Activated naive CD8-positive, alpha-beta T cell treated with anti-CD3 and anti-CD28 coated beads, Interleukin-2, amount 10 ng/mL, durations not matched to agents 7 days and 5 days (primary cell): ENCODE results near the gene PERP. TPM values are rescaled to one million over a fixed set of nuclear protein-coding genes. Genes with fewer than 3 reads are reported as not detected.

Experiments
- ATAC-seq: fragments of 150-1000 bp; cut with Tn5 transposase; one replicate; pipeline ENCODE4 v1.10.0; 2021; ENCODE audit warnings: low read depth, moderate library complexity
- POLR2A ChIA-PET: fragments of 350-600 bp; sonication (Branson Sonifier 250); formaldehyde crosslinking; loops from one replicate; lab custom pipeline; 2021; ENCODE audit warnings: antibody characterized with exemption; lab: Charles Lee
- DNase-seq: peaks from one replicate; pipeline ENCODE4 v3.0.0; 2021
- H3K27ac Mint-ChIP-seq: one replicate; pipeline ENCODE4 v1.8.0; 2022; ENCODE audit warnings: mild to moderate bottlenecking, mixed read lengths
- H3K27me3 Mint-ChIP-seq: one replicate; pipeline ENCODE4 v1.8.0; 2022; ENCODE audit warnings: mild to moderate bottlenecking, moderate library complexity, mixed read lengths
- H3K36me3 Mint-ChIP-seq: one replicate; pipeline ENCODE4 v1.8.0; 2021; ENCODE audit warnings: mild to moderate bottlenecking, mixed read lengths
- H3K4me1 Mint-ChIP-seq: one replicate; pipeline ENCODE4 v1.8.0; 2021; ENCODE audit warnings: mixed read lengths
- H3K4me3 Mint-ChIP-seq: one replicate; pipeline ENCODE4 v1.8.0; 2022; ENCODE audit warnings: mild to moderate bottlenecking, moderate library complexity, mixed read lengths
- H3K9me3 Mint-ChIP-seq: one replicate; pipeline ENCODE4 v1.8.0; 2021; ENCODE audit warnings: mixed read lengths
- total RNA-seq, 2 experiments: library from RNA; stranded (reverse); gene quantifications; one replicate each; pipeline ENCODE4 v1.2.3, GENCODE V29; 2021

The PERP gene
- total RNA-seq, 2 experiments from 2014 or later, result 3.2 to 3.9 TPM

DNA sequence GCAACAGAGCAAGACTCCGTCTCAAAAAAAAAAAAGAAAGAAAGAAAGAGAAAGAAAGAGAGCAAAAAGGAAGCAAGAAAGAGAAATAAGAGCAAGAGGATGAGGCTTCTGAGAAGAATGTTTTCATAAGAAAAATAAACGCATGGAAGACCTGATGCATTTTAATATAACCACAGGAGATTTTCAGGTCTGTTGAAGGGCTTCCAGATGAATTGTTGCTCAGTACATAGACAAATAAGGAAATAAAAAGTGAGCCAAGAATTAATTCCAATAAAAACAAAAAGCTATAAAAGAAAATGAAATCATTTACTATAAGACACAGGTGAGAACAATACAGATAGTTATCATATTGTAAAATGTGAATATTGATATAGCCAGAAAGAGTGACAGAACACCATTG is 43.5 kb downstream of the PERP start:
- H3K27ac Mint-ChIP-seq, result no peak overlapping the region
- no peak for ATAC-seq
- no peaks in the 10 kb centered on the region for H3K9me3 Mint-ChIP-seq
- POLR2A ChIA-PET, result interaction anchor here (0.6 kb wide), 1 partner anchor 20 kb away, joined by 6 read pairs; no protein-coding TSS in a partner anchor
- H3K27me3 Mint-ChIP-seq, result peaks cover 16% of the 10 kb centered on the region
- H3K36me3 Mint-ChIP-seq, result no peaks in the 10 kb centered on the region
- no peaks in the 10 kb centered on the region for H3K4me1 Mint-ChIP-seq
- H3K4me3 Mint-ChIP-seq, result no peak overlapping the region
- DNase-seq, result no peak

DNA sequence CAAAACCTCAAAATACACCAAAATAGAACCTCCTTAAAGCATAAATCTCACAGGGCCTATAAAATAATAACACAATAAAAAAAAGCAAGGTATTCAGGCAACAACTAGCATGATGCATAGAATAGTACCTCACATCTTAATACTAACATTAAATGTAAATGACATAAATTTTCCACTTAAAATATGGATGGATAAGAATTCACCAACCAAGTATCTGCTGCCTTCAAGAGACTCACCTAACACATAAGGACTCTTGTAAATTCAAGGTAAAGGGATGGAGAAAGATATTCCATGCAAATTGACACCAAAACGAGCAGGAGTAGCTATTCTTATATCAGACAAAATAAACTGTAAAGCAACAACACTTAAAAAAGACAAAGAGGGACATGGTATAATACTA is 52.2 kb downstream of the PERP start:
- peaks cover 7% of the 10 kb centered on the region for H3K9me3 Mint-ChIP-seq
- ATAC-seq (no peak), DNase-seq (no peak)
- POLR2A ChIA-PET, result no interaction called here
- no peaks in the 10 kb centered on the region for H3K36me3 Mint-ChIP-seq
- H3K4me3 Mint-ChIP-seq, result no peak overlapping the region
- H3K27ac Mint-ChIP-seq, result no peak overlapping the region
- peaks cover 4% of the 10 kb centered on the region for H3K4me1 Mint-ChIP-seq
- peaks cover 34% of the 10 kb centered on the region for H3K27me3 Mint-ChIP-seq

DNA sequence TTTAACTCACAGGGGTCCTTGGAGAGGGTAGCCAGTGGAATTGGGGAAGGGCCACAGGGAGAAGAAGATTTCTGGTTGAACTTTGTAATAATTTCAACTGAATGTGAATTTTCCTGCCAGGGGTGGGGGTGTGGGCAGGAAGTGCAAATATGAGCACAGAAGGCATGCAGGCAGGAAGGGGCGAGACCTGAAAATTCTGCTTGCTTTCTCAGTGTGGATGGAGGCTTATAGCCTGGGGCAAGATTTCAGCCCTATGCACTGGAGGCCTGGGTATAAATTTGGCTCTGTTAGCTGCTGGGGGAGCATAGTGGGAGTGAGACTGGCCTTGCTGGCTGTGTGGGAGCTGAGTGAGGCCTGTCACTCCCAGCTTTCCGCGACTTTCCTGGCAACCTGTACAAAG is 54.4 kb downstream of the PERP start:
- POLR2A ChIA-PET, result no interaction called here
- no peak for DNase-seq
- Mint-ChIP-seq H3K27ac (no peak overlapping the region), H3K4me1 (peaks cover 4% of the 10 kb centered on the region), H3K36me3 (no peaks in the 10 kb centered on the region), H3K27me3 (peaks cover 26% of the 10 kb centered on the region), H3K4me3 (no peak overlapping the region), H3K9me3 (peaks cover 7% of the 10 kb centered on the region)
- no peak for ATAC-seq

DNA sequence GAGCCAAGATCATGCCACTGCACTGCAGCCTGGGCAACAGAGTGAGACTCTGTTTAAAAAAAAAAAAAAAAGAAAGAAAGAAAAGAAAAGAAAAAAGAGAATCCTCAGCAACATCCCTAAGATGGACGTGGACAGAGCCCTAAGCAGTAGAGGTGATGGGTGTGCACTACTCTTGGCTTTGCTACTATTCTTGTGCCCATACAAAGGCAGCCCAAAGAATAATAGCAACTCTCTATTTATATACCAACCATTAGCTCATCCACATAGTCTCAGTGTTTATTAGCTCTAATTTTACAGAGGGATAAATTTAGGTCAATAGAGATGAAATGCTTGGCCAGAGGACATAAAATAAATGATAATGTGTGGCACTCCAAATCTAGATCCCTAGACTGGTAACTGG is 62.2 kb downstream of the PERP start:
- ATAC-seq, result no peak
- Mint-ChIP-seq H3K9me3 (peaks cover 1% of the 10 kb centered on the region), H3K4me1 (no peaks in the 10 kb centered on the region), H3K4me3 (no peak overlapping the region), H3K36me3 (no peaks in the 10 kb centered on the region), H3K27ac (no peak overlapping the region), H3K27me3 (peaks cover 6% of the 10 kb centered on the region)
- POLR2A ChIA-PET, result no interaction called here
- DNase-seq, result no peak

DNA sequence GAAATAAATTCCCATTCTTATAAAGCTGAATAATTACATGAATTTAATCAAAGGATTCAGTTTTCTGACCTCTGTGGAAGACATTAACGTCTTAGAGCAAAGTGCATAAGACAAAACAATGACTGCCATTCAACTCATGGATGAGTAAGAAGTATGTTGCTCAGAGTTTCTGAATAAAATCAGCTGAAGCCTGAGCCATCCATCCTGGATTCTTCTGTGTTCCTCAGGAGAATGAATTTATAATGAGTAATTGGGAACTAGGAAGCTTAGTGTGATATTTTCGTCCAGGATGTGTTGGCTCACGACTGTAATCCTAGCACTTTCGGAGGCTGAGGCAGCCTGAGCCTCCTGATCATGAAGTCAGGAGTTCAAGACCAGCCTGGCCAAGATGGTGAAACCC is 62.8 kb downstream of the PERP start:
- POLR2A ChIA-PET, result no interaction called here

More for the DNA sequence above, 62.8 kb downstream of the PERP start:
- H3K27me3 Mint-ChIP-seq, result peaks cover 6% of the 10 kb centered on the region
- no peak overlapping the region for H3K27ac Mint-ChIP-seq
- ATAC-seq (no peak), DNase-seq (no peak)
- no peaks in the 10 kb centered on the region for H3K4me1 Mint-ChIP-seq
- H3K9me3 Mint-ChIP-seq, result peaks cover 1% of the 10 kb centered on the region
- no peaks in the 10 kb centered on the region for H3K36me3 Mint-ChIP-seq
- H3K4me3 Mint-ChIP-seq, result no peak overlapping the region

Other genes starting within 250 kb of the PERP start
- 10 to 100 TPM; 88.6 to 89.5 TPM for gene TNFAIP3, start 240.2 kb downstream of the PERP start, total RNA-seq
- gene ARFGEF3, start 54.5 kb upstream of the PERP start, total RNA-seq, result under 1 TPM; 0.28 to 0.30 TPM
- not detected for gene PBOV1, start 111.1 kb upstream of the PERP start, total RNA-seq